Bone marrow (tissue), 2 donors: ENCODE measurements around the gene LMNA.

Experiments used
- DNase-seq, 2 donors: peaks; one replicate each; lab custom pipeline; 2025; lab: John Stamatoyannopoulos, UW

LMNA gene

DNA sequence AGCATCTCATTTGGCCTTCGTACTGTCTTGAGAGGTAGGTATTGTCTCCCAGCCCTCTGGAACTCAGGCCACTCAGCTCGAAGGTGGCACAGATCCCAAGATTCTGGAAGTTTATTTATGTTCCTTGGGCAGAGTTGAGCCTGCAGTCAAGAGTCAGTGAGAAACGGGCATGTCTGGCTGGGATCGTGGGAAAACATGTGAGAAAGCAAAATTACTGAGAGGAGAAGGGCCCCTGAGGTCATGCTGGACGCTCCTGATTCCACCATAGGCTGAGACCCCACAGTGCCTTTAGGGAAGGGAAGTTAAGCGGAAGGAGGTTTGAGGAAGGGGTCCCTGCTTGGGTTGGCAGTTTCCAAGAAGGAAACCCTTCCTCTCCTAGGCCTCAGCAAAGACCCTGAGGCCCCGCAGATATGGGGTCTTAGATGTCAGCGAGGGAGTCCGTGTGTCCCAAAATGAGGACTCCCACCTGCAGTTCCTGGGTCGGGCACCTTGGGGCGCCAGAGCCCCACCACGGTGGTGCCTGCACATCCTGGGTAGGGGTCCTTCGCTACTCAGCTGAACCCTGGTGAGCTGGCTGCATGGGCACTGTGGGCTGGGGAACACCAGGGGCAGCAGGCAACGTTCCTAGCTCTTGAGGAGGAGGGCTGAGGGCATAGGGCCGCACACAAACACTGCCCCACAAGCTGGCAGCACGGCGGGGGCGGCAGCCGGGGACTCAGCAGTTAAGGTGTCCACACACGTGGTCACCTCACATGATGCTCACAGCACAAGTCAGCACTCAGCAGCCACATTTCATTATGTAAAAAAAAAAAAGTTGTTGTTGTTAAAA, 26.6 kb downstream of the LMNA start:
- DNase-seq = peak in 1 of 2 donors; percentile 5

- no peak for DNase-seq
Measured at GRCh38 chr1:156143765-156144489, 29.4 kb downstream of the LMNA start.

DNA sequence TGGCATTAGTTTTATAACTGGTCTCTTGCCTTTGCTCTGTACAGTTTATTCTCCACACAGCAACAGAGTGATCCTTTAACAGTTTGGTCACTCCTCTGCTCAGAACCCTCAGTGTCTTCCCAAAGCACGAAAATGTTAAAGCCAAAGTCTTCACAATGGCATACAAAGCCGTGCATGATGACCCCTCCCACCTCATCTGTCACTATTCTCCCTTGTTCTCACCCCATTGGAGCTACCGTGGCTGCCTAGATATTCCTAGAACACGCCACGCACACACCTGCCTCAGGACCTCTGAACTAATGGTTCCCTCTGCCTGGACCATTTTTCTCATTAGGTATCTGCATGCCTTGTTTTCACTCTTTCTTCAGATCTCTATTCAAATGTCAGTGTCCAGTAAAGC, 30.2 kb downstream of the LMNA start:
- DNase-seq = no peak

GRCh38 chr1:156145650-156146019, 31.1 kb downstream of the LMNA start:
- DNase-seq = no peak

GRCh38 chr1:156146020-156146768, 31.7 kb downstream of the LMNA start:
- DNase-seq = peak; percentile 22 to 89

DNA sequence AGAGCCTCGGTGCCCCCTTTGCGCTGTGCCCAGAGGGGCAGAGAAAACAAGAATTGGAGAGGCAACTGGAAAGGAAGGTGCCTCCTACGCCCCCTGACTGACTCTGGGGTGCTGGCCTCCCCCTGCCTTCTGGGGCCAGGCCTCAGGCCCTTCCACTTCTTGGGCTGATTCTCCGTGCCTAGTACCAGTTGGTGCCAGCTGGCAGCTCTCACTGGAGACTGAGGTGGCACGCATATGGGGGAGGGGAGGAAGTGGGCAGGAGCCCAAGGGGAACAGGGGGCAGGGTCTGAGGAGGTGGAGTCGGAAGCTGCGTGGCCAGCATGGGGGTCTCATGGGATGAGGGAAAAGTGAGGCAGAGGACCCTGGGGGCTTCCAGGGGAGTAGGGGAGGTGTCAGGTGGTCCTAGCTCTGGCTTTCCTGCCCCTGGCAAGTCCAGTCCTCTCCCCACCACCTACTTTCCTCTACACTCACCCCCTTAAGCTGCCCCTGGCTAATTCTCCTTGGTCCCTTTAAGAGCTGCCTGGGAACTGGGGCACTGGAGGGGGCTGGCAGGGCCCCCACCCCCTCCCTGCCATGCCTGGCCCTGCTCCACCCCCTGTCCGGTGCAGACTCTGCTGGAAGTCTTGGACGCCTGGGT, 32.4 kb downstream of the LMNA start:
- DNase-seq = peak in 1 of 2 donors; percentile 25

GRCh38 chr1:156148216-156148615, 33.7 kb downstream of the LMNA start:
- DNase-seq = peak; percentile 22 to 89

- DNase-seq = no peak
Measured at GRCh38 chr1:156149374-156150332, 35.1 kb downstream of the LMNA start.

DNA sequence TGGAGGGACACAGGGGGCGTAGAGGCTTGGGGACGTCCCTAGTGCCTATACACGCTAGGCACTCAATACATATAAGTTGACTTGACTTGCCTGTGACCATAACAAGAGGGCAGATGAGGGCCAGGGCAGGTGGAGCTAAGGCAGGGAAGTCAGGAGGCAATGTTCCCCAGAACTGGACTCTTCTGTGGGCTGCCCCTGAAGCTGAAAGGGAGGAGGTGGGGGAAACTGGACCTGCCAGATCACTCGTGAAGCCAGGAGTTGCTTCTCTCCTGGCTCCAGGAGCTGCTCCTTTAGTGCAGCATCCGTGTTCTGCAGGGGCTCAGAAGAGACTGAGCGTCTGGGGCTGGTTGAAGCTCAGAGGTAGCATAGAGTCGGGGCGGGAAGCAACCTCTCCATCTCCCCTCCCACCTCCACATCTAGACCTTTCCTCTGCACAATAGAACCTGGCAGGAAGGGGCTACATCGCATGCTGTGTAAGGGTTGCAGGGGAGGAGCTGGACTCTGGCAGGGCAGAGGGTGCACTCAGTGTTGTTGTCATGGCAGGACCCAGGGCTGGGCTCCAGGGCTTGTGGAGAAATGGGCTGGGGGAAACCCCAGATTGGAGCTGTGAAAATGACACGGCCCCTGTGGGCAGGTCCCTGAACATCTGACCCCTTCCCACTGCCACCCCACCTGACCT, 36.0 kb downstream of the LMNA start:
- no peak for DNase-seq

DNA sequence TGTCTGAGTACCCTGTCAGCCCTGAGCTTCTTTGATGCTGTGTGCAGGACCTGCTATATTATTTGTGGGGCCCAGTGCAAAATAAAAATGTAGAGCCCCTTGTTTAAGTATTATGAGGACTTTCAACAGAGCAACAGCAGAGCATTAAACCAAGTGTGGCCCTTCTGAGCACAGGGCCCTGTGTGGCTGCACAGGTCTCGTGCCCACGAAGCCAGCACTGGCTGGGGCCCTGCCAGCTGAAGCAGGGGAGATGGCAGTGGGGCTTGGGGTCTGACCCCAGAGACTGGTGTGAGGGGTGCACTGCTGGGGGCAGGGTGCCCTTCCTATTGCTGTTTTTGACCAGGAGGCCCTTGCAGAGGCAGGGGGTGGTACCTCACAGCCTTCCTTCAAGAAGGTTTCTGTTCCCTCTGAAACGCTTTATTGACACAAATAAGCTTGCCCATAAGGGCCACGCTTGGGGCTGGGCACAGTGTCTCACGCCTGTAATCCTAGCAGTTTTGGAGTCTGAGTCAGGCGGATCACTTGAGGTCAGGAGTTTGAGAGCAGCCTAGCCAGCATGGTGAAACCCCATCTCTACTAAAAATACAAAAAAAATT, 36.7 kb downstream of the LMNA start:
- DNase-seq = no peak

DNA sequence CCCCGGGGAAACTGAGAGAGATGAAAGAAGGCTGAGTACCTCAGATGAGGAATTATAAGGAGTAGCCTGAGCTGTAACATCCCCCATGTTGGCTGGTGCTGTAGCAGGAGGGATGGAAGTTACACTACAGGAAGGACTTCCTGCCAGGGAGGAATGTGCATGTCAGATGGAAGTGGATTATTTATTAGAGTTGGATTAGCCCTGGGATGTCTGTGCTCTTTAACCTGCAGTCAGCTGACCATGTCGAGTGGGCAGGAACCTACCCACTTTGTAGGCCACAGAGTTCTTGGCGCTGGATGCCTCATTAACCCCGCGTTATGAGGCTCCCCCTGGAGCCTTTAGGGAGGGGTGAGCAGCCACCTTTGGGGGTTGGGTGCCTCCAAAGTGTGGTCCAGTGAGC, 38.1 kb downstream of the LMNA start:
- DNase-seq = no peak

DNA sequence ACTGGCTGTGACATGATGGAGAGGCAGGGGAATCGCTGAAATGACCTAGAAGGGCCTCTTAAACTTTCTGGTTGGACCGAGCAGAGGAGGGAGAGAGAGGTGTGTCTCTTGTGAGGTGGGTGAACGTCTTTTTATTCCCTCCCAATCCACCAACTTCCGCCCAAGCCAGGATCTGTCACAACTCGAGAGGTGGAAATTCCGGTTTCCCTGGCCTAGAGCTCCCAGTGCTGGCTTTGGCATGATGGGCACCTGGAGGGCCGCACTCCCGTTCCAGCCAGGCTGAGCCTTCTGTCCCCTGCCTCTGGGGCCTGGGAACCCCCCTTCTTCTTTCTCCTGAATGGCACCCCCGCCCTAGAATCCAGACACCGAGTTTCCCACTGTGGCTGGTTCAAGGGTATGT, 38.9 kb downstream of the LMNA start, which contains the start of gene SEMA4A:
Gene SEMA4A, plus strand, starts transcription at position 224 of the 400 bp plus-strand sequence. CDS start 994 bp downstream, outside the sequence.
- DNase-seq = no peak

DNA sequence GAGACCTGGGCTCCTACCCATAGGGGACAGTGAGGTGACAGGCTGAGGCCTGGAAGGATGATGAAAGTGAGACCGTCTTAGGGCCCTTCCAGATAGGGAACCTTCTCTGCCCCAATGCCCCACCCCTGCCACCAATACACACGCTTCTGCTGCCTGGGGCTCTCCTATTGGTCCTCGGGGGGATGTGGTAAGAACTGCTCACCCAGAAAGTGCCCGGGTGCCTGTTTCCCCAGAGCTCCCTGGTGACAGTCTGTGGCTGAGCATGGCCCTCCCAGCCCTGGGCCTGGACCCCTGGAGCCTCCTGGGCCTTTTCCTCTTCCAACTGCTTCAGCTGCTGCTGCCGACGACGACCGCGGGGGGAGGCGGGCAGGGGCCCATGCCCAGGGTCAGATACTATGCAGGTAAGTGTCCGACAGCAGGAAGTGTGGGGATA, 39.8 kb downstream of the LMNA start:
- DNase-seq = peak; percentile 10 to 46

DNA sequence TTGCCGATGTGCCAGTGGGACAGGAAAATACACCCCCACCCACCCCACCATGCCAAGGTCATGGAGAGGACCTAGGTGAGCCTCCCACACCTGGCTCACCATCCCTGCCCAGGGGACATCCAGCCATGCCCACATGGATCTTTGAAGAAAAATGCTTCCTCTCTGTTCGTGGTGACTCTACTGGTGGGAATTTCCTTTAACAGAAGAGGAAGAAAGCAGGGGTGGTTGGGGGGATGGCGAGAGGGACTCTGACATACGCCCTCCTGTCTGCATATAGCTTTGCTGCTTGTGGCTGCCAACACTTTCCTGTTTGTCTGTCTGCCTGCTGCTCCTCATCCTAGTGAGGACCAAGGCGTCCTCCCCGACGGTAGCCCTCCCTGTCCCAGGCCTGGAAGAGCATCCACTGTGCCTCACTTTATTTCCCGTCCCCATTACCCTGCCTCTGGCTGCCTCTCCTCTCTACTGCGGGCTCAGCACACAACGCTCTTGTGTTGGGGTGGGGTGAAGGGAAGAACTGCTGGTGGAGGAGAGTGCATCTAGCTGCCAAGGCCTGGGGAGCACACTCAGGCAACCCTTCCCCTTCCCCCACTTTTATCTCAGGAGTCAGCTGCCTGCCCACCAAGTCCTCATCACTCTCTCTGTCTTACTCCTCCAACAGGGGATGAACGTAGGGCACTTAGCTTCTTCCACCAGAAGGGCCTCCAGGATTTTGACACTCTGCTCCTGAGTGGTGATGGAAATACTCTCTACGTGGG, 41.4 kb downstream of the LMNA start:
- DNase-seq = peak in 1 of 2 donors; percentile 59

- DNase-seq = no peak
Measured at GRCh38 chr1:156157506-156157905, 43.0 kb downstream of the LMNA start.

DNA sequence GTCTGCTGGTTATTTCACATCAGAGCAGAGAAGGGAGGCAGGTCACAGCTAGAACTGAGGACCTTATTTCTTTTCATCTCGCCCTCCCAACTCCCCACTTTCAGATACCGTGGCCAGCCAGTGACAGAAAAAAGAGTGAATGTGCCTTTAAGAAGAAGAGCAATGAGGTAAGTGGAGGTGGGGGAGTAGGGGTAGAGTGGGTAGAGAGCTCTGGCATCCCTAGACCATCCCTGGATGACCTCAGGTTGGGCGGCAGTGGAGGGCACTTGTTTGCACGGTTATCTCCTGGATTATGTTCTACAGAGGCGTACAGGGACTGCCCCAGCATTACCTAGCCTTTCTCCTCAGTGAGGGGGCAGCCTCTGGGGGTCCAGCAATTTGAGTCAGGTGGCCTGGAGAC, 43.5 kb downstream of the LMNA start:
- no peak for DNase-seq

DNA sequence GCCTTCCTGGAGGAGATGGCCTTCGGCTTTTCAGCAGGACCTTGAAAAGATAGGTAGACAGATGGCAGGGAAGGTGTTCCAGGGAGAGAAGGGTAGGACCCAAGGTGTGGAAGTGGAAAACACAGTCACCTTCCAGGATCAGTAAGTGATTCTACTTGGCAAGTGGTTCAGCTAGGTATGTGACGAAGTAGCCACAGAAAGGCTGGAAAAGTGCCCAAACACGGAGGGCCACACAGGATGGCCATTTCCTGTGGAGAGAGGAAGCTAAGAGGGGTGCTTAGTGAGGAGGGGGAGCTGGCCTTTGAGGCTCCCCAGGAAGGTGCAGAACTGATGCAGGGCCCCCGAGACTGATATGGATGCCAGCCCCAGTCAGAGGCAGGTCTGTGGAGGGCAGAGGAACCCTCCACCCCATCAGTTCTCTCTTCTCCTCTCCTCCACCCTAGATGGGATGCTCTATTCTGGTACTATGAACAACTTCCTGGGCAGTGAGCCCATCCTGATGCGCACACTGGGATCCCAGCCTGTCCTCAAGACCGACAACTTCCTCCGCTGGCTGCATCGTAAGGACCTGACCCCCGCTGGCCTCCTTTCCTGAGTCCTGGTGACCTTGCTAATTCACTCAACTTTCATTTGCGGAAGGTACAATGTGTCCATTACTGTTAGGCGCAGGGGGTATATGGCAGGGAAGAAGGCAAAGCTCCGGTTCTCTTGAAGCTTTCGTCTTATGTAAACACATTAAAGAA, 45.7 kb downstream of the LMNA start:
- no peak for DNase-seq

- DNase-seq = peak in 1 of 2 donors; percentile 32
Measured at GRCh38 chr1:156160743-156161171, 46.2 kb downstream of the LMNA start.
